H9 (cell line): Measurements from ENCODE around the gene SYNE2. TPM values are rescaled to one million over a fixed set of nuclear protein-coding genes. Genes with fewer than 3 reads are reported as not detected.

Experiments
- DNase-seq: peaks from one replicate; pipeline ENCODE4 v3.0.0-alpha.2; 2017
- H2AFZ ChIP-seq: one replicate; pipeline ENCODE4 v1.6.1; 2013; ENCODE audit warnings: mild to moderate bottlenecking, low read length, control low read depth, moderate library complexity
- H2AK5ac ChIP-seq: 2 replicates; pipeline ENCODE4 v1.6.1; 2013; ENCODE audit warnings: low read length, control low read depth, mixed read lengths; ENCODE audit not compliant: insufficient read length
- H2BK120ac ChIP-seq: one replicate; pipeline ENCODE4 v1.6.1; 2013; ENCODE audit warnings: low read depth, mild to moderate bottlenecking, low read length, control low read depth, inconsistent platforms; ENCODE audit not compliant: poor library complexity, severe bottlenecking
- H2BK12ac ChIP-seq: 2 replicates; pipeline ENCODE4 v1.6.1; 2013; ENCODE audit warnings: low read length, control low read depth, mixed read lengths, low read depth; ENCODE audit not compliant: insufficient read length
- H2BK15ac ChIP-seq: 2 replicates; pipeline ENCODE4 v1.6.1; 2013; ENCODE audit warnings: low read depth, low read length, control low read depth
- H2BK20ac ChIP-seq: one replicate; pipeline ENCODE4 v1.6.1; 2013; ENCODE audit warnings: low read depth, mild to moderate bottlenecking, low read length, control low read depth, inconsistent platforms; ENCODE audit not compliant: poor library complexity, severe bottlenecking
- H2BK5ac ChIP-seq: 2 replicates; pipeline ENCODE4 v1.6.1; 2013; ENCODE audit warnings: low read length, control low read depth, mixed read lengths; ENCODE audit not compliant: insufficient read length
- H3K14ac ChIP-seq: 2 replicates; pipeline ENCODE4 v1.6.1; 2013; ENCODE audit warnings: low read length, control low read depth; ENCODE audit not compliant: insufficient read depth
- H3K18ac ChIP-seq: 2 replicates; pipeline ENCODE4 v1.6.1; 2013; ENCODE audit warnings: low read depth, mild to moderate bottlenecking, mixed read lengths, low read length, control low read depth; ENCODE audit not compliant: insufficient read length
- H3K23ac ChIP-seq: 2 replicates; pipeline ENCODE4 v1.6.1; 2013; ENCODE audit warnings: low read length, control low read depth, mixed read lengths, low read depth; ENCODE audit not compliant: insufficient read length
- H3K23me2 ChIP-seq: 2 replicates; pipeline ENCODE4 v1.6.1; 2013; ENCODE audit warnings: low read depth, mild to moderate bottlenecking, mixed read lengths, low read length, control low read depth; ENCODE audit not compliant: insufficient read length, poor library complexity, severe bottlenecking
- H3K27ac ChIP-seq: 2 replicates; pipeline ENCODE4 v1.5.1; 2013; ENCODE audit warnings: low read length, control low read depth, mixed read lengths, low read depth; ENCODE audit not compliant: insufficient read length
- H3K27me3 ChIP-seq: 2 replicates; pipeline ENCODE4 v1.6.1; 2013; ENCODE audit warnings: low read length, control low read depth, inconsistent platforms; ENCODE audit not compliant: insufficient read depth
- H3K4ac ChIP-seq: 2 replicates; pipeline ENCODE4 v1.6.1; 2013; ENCODE audit warnings: low read depth, mild to moderate bottlenecking, control low read depth, inconsistent platforms, low read length, moderate library complexity
- H3K4me1 ChIP-seq: 2 replicates; pipeline ENCODE4 v1.6.1; 2013; ENCODE audit warnings: low read length, control low read depth, inconsistent platforms; ENCODE audit not compliant: insufficient read depth
- H3K4me2 ChIP-seq: 2 replicates; pipeline ENCODE4 v1.6.1; 2013; ENCODE audit warnings: low read length, control low read depth, mixed read lengths; ENCODE audit not compliant: insufficient read length, insufficient read depth
- H3K56ac ChIP-seq: 2 replicates; pipeline ENCODE4 v1.6.1; 2013; ENCODE audit warnings: low read depth, mild to moderate bottlenecking, mixed read lengths, low read length, control low read depth; ENCODE audit not compliant: insufficient read length
- H3K79me1 ChIP-seq: 2 replicates; pipeline ENCODE4 v1.6.1; 2013; ENCODE audit warnings: low read depth, mild to moderate bottlenecking, moderate library complexity, low read length, control low read depth, inconsistent platforms; ENCODE audit not compliant: insufficient read depth, poor library complexity, severe bottlenecking
- H3K79me2 ChIP-seq: 2 replicates; pipeline ENCODE4 v1.6.1; 2013; ENCODE audit warnings: low read length, control low read depth, inconsistent platforms; ENCODE audit not compliant: insufficient read depth
- H3K9ac ChIP-seq: 2 replicates; pipeline ENCODE4 v1.6.1; 2013; ENCODE audit warnings: low read length, control low read depth, mixed read lengths; ENCODE audit not compliant: insufficient read length; ENCODE audit errors: extremely low read depth
- H3K9me3 ChIP-seq: one replicate; pipeline ENCODE4 v1.6.1; 2013; ENCODE audit warnings: low read depth, low read length, inconsistent platforms; ENCODE audit not compliant: control insufficient read depth
- H3T11ph ChIP-seq: one replicate; pipeline ENCODE4 v1.6.1; 2013; ENCODE audit warnings: mild to moderate bottlenecking, low read length, control low read depth, inconsistent platforms
- H4K20me1 ChIP-seq: one replicate; pipeline ENCODE4 v1.6.1; 2013; ENCODE audit not compliant: control insufficient read depth, insufficient read length, insufficient read depth
- H4K5ac ChIP-seq: 2 replicates; pipeline ENCODE4 v1.6.1; 2013; ENCODE audit warnings: low read depth, mild to moderate bottlenecking, mixed read lengths, low read length, control low read depth; ENCODE audit not compliant: insufficient read length
- H4K8ac ChIP-seq: replicated peaks from 2 replicates; pipeline ENCODE4 v1.6.1; 2013; ENCODE audit warnings: low read length, control low read depth, mixed read lengths, low read depth; ENCODE audit not compliant: insufficient read length
- H4K91ac ChIP-seq: 2 replicates; pipeline ENCODE4 v1.6.1; 2013; ENCODE audit warnings: low read depth, mild to moderate bottlenecking, moderate library complexity, mixed read lengths, low read length, control low read depth; ENCODE audit not compliant: insufficient read length
- H3K27ac Mint-ChIP-seq, 3 experiments: 2 replicates in 2 of 3; 3 replicates in 1 of 3; pipeline ENCODE4 v1.8.0; 2020 to 2021; ENCODE audit warnings: mixed read lengths in 3 of 3, mild to moderate bottlenecking in 1 of 3, moderate library complexity in 1 of 3
- H3K27me3 Mint-ChIP-seq: 2 replicates; pipeline ENCODE4 v1.8.0; 2021; ENCODE audit warnings: low read depth, mild to moderate bottlenecking, moderate library complexity, mixed read lengths
- H3K36me3 Mint-ChIP-seq, 3 experiments: 2 replicates in 2 of 3; 3 replicates in 1 of 3; pipeline ENCODE4 v1.8.0; 2020 to 2021; ENCODE audit warnings: low read depth in 3 of 3, mixed read lengths in 3 of 3; ENCODE audit not compliant: insufficient read depth in 1 of 3
- H3K4me1 Mint-ChIP-seq, 2 experiments: 2 replicates each; pipeline ENCODE4 v1.8.0; 2020; ENCODE audit warnings: mixed read lengths in 2 of 2
- H3K4me3 Mint-ChIP-seq, 2 experiments: 2 replicates in 1 of 2; 3 replicates in 1 of 2; pipeline ENCODE4 v1.8.0; 2020 to 2021; ENCODE audit warnings: mild to moderate bottlenecking in 2 of 2, mixed read lengths in 2 of 2, moderate library complexity in 1 of 2
- H3K9me3 Mint-ChIP-seq, 2 experiments: 2 replicates in 1 of 2; 3 replicates in 1 of 2; pipeline ENCODE4 v1.8.0; 2020; ENCODE audit warnings: mild to moderate bottlenecking in 2 of 2, mixed read lengths in 2 of 2, moderate library complexity in 1 of 2
- WGBS: extraction: QIAGEN DNeasy Blood & Tissue Kit; methylation state at CpG from one replicate; pipeline ENCODE4 v1.1.7; 2013; ENCODE audit warnings: missing lambda C conversion rate, low lambda C conversion rate, mixed read lengths; ENCODE audit not compliant: insufficient read length; ENCODE audit errors: extremely low coverage; 5-methylcytosine and 5-hydroxymethylcytosine counted together
- total RNA-seq: library from RNA; stranded (reverse); gene quantifications from 2 replicates; pipeline ENCODE4 v1.2.1, GENCODE V29; 2021
- TF ChIP-seq, protein P1 (sequence below): fragments of 200-600 bp; sonication (generic); conservative IDR thresholded peaks from 3 replicates; pipeline ENCODE4 v1.8.0; 2021; ENCODE audit warnings: antibody characterized with exemption, mild to moderate bottlenecking

The SYNE2 gene
- total RNA-seq, 1 experiment from 2014 or later = 43.3 TPM

DNA sequence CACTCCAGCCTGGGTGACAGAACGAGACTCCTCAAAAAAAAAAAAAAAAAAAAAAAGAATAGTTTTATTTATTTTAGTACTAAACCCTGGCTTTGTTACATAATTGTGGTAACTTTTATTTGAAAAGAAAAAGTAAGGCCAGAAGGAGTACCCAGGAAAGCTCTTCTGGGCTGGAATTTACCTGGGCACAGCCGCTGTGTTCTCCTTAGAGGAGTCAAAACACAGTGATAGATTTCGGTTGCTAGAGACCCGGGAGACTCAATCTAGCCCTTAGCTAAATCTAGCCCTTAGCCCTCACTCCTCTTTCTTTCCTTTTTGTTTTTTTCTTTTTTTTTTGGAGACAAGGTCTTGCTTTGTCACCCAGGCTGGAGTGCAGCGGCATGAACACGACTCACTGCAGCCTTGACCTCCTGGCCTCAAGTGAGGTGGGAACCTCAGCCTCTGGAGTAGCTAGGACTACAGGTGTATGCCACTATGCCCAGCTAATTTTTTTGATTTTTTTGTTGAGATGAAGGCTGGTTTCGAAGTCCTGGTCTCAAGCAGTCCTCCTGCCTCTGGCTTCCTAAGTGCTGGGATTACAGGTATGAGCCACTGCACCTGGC, 49.7 kb downstream of the SYNE2 start:
- Histone ChIP-seq H2BK120ac (no peak overlapping the region), H3K27ac (no peak overlapping the region), H3K4ac (no peak overlapping the region), H2AK5ac (no peak overlapping the region), H3K23ac (no peak overlapping the region), H3K4me2 (no peak overlapping the region), H3K9me3 (no peaks in the 10 kb centered on the region), H2BK15ac (no peak overlapping the region), H2AFZ (no peak overlapping the region), H3K23me2 (no peaks in the 10 kb centered on the region), H3K18ac (peak overlapping the region; percentile 64), H4K5ac (no peak overlapping the region), H3T11ph (no peak overlapping the region), H4K91ac (no peak overlapping the region), H3K27me3 (no peaks in the 10 kb centered on the region), H3K14ac (no peak overlapping the region), H3K79me2 (no peaks in the 10 kb centered on the region; the same call in 1 of the 2 replicates), H2BK12ac (no peak overlapping the region), H2BK5ac (no peak overlapping the region), H4K20me1 (no peaks in the 10 kb centered on the region), H2BK20ac (no peak overlapping the region), H4K8ac (no peak overlapping the region), H3K9ac (no peak overlapping the region), H3K4me1 (no peaks in the 10 kb centered on the region; the same call in 1 of the 2 replicates), H3K79me1 (peaks cover 3% of the 10 kb centered on the region), H3K56ac (no peak overlapping the region)
- Mint-ChIP-seq H3K27me3 (no peaks in the 10 kb centered on the region), H3K4me3 (no peak overlapping the region), H3K36me3 (peaks cover 0 to 14% (median 9%) of the 10 kb centered on the region in 3 experiments), H3K9me3 (peaks cover 0 to 7% of the 10 kb centered on the region in 2 experiments; a peak in 2 of 5 replicates), H3K4me1 (peaks cover 10 to 14% of the 10 kb centered on the region in 2 experiments; a peak in 3 of 4 replicates), H3K27ac (peak overlapping the region; percentile 7 to 41 (median 16); a peak in 4 of 7 replicates)
- WGBS = no CpG with 5 or more reads among the region's 7 CpGs
- TF ChIP-seq, protein P1, sequence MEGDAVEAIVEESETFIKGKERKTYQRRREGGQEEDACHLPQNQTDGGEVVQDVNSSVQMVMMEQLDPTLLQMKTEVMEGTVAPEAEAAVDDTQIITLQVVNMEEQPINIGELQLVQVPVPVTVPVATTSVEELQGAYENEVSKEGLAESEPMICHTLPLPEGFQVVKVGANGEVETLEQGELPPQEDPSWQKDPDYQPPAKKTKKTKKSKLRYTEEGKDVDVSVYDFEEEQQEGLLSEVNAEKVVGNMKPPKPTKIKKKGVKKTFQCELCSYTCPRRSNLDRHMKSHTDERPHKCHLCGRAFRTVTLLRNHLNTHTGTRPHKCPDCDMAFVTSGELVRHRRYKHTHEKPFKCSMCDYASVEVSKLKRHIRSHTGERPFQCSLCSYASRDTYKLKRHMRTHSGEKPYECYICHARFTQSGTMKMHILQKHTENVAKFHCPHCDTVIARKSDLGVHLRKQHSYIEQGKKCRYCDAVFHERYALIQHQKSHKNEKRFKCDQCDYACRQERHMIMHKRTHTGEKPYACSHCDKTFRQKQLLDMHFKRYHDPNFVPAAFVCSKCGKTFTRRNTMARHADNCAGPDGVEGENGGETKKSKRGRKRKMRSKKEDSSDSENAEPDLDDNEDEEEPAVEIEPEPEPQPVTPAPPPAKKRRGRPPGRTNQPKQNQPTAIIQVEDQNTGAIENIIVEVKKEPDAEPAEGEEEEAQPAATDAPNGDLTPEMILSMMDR = no peak
- DNase-seq = no peak
